PC-3 (cell line): ENCODE results near the gene CHFR. TPM values are rescaled to one million over a fixed set of nuclear protein-coding genes. Genes with fewer than 3 reads are reported as not detected.
A peak's percentile ranks its signal among the peaks of the same experiment; 100 is the strongest.

Source experiments
- ATAC-seq: fragments of 200-7000 bp; cut with Tn5 transposase; 2 replicates; pipeline ENCODE4 v1.9.1; 2020; ENCODE audit warnings: mild to moderate bottlenecking, moderate library complexity
- BruUV-seq: library from RNA; stranded (reverse); fragments of 400-500 nt; replicated peaks from 2 replicates; lab custom pipeline; 2021; lab: Mats Ljungman, UMichigan
- CTCF ChIA-PET: fragments of 300-600 bp; sonication (Branson Sonifier 250); formaldehyde crosslinking; loops from one replicate; lab custom pipeline; 2022; ENCODE audit warnings: antibody characterized with exemption; lab: Charles Lee
- POLR2A ChIA-PET: fragments of 300-600 bp; sonication (Branson Sonifier 250); formaldehyde crosslinking; loops from one replicate; lab custom pipeline; 2022; ENCODE audit warnings: antibody characterized with exemption; ENCODE audit not compliant: unreplicated experiment; lab: Charles Lee
- DNase-seq: peaks from one replicate; pipeline ENCODE4 v3.0.0-alpha.2; 2015
- H2AFZ ChIP-seq: fragments of 300-600 bp; sonication (generic); 2 replicates; pipeline ENCODE4 v1.6.0; 2016; ENCODE audit warnings: antibody characterized with exemption, low read length
- H3F3A ChIP-seq: fragments of 300-600 bp; sonication (generic); one replicate; pipeline ENCODE4 v1.6.0; 2017; ENCODE audit warnings: antibody characterized with exemption, low read length, control low read depth, mild to moderate bottlenecking; ENCODE audit not compliant: unreplicated experiment
- H3K27ac ChIP-seq: fragments of 300-600 bp; sonication (generic); 2 replicates; pipeline ENCODE4 v1.5.1; 2016; ENCODE audit warnings: mild to moderate bottlenecking, low read length
- H3K27me3 ChIP-seq: fragments of 300-600 bp; sonication (generic); 2 replicates; pipeline ENCODE4 v1.6.1; 2016; ENCODE audit warnings: low read length, mixed read lengths
- H3K36me3 ChIP-seq: fragments of 300-600 bp; sonication (generic); 2 replicates; pipeline ENCODE4 v1.6.1; 2016; ENCODE audit warnings: low read depth, mixed run types, low read length, mixed read lengths
- H3K4me1 ChIP-seq: fragments of 300-600 bp; sonication (generic); 2 replicates; pipeline ENCODE4 v1.5.1; 2016; ENCODE audit warnings: low read length; ENCODE audit not compliant: insufficient read depth
- H3K4me2 ChIP-seq: fragments of 300-600 bp; sonication (generic); 2 replicates; pipeline ENCODE4 v1.6.0; 2016; ENCODE audit warnings: low read length
- H3K4me3 ChIP-seq: fragments of 300-600 bp; sonication (generic); 2 replicates; pipeline ENCODE4 v1.5.1; 2016; ENCODE audit warnings: mild to moderate bottlenecking, low read length, mixed read lengths
- H3K79me2 ChIP-seq: fragments of 300-600 bp; sonication (generic); 2 replicates; pipeline ENCODE4 v1.6.1; 2017; ENCODE audit warnings: low read length, mixed read lengths
- H3K9ac ChIP-seq: fragments of 300-600 bp; sonication (generic); 2 replicates; pipeline ENCODE4 v1.6.0; 2016; ENCODE audit warnings: mild to moderate bottlenecking, low read length
- H3K9me2 ChIP-seq: fragments of 300-600 bp; sonication (generic); replicated peaks from 2 replicates; pipeline ENCODE4 v1.6.1; 2016; ENCODE audit warnings: mixed run types, low read length, mixed read lengths
- H3K9me3 ChIP-seq: fragments of 300-600 bp; sonication (generic); 2 replicates; pipeline ENCODE4 v1.6.1; 2016; ENCODE audit warnings: low read length, mixed read lengths
- H4K20me1 ChIP-seq: fragments of 300-600 bp; sonication (generic); 2 replicates; pipeline ENCODE4 v1.6.1; 2016; ENCODE audit warnings: low read length, mixed read lengths
- EZH2 ChIP-seq: fragments of 300-600 bp; sonication (generic); IDR thresholded peaks from one replicate; pipeline ENCODE4 v1.6.1; 2017; ENCODE audit warnings: antibody characterized with exemption, mild to moderate bottlenecking, low read length; ENCODE audit not compliant: unreplicated experiment
- EZH2phosphoT487 ChIP-seq: fragments of 300-600 bp; sonication (generic); IDR thresholded peaks from 2 replicates; pipeline ENCODE4 v1.6.1; 2018; ENCODE audit warnings: mild to moderate bottlenecking, antibody characterized with exemption, low read length, borderline replicate concordance
- intact Hi-C: fragments of 100-400 bp; cut with micrococcal nuclease; formaldehyde crosslinking; loops from 2 replicates; pipeline ENCODE4 v1.9.0; 2023
- total RNA-seq: library from RNA; depleted of rRNA; stranded (reverse); fragments of >200 nt; gene quantifications from 2 replicates; pipeline ENCODE4 v1.2.3, GENCODE V29; 2014
- TF ChIP-seq, protein P1 (sequence below): fragments of 300-600 bp; sonication (generic); conservative IDR thresholded peaks from 2 replicates; pipeline ENCODE4 v1.5.1; 2017; ENCODE audit warnings: antibody characterized with exemption, low read depth, mild to moderate bottlenecking, low read length

The CHFR gene
- total RNA-seq, 1 experiment from 2014 or later: 23.3 TPM

DNA sequence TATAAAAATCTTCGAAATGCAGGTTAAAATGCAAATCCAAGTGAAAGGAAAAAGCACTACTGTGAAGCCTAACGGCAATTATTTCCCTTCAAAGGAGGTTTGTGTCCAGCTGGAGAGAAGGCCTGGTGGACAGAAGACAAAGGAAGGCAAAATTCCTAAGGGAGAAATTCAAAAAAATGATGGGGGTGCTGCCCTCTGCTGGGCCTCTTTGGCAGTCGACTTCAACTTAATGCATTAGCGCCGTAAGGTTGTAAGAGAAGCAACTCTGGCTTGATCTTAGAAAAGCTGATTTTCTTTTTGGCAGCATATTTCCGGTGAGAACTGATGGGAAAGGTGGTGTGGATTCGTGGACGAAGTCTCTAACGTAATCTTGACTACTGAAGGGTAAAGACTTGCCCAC, 34.3 kb upstream of the CHFR start:
- TF ChIP-seq, protein P1, sequence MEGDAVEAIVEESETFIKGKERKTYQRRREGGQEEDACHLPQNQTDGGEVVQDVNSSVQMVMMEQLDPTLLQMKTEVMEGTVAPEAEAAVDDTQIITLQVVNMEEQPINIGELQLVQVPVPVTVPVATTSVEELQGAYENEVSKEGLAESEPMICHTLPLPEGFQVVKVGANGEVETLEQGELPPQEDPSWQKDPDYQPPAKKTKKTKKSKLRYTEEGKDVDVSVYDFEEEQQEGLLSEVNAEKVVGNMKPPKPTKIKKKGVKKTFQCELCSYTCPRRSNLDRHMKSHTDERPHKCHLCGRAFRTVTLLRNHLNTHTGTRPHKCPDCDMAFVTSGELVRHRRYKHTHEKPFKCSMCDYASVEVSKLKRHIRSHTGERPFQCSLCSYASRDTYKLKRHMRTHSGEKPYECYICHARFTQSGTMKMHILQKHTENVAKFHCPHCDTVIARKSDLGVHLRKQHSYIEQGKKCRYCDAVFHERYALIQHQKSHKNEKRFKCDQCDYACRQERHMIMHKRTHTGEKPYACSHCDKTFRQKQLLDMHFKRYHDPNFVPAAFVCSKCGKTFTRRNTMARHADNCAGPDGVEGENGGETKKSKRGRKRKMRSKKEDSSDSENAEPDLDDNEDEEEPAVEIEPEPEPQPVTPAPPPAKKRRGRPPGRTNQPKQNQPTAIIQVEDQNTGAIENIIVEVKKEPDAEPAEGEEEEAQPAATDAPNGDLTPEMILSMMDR: peak; percentile 49
- no peak for TF ChIP-seq EZH2phosphoT487
- no peak for TF ChIP-seq EZH2
- intact Hi-C loops: no loop called here
- H3K27me3 ChIP-seq: no peaks in the 10 kb centered on the region
- no peak overlapping the region for H3K4me2 ChIP-seq
- H3K9ac ChIP-seq: no peak overlapping the region
- no peaks in the 10 kb centered on the region for H3K9me2 ChIP-seq
- no peak overlapping the region for H3K4me3 ChIP-seq
- DNase-seq (no peak), ATAC-seq (no peak)
- no peak overlapping the region for H2AFZ ChIP-seq
- no peak overlapping the region for H3K27ac ChIP-seq
- ChIA-PET POLR2A (no interaction called here), CTCF (no interaction called here)
- H4K20me1 ChIP-seq: no peaks in the 10 kb centered on the region
- peaks cover 56% of the 10 kb centered on the region for H3K36me3 ChIP-seq
- H3K4me1 ChIP-seq: no peaks in the 10 kb centered on the region
- peaks cover 68% of the 10 kb centered on the region for H3K9me3 ChIP-seq
- H3K79me2 ChIP-seq: no peaks in the 10 kb centered on the region
- no TSS peak for BruUV-seq
- no peaks in the 10 kb centered on the region for H3F3A ChIP-seq

DNA sequence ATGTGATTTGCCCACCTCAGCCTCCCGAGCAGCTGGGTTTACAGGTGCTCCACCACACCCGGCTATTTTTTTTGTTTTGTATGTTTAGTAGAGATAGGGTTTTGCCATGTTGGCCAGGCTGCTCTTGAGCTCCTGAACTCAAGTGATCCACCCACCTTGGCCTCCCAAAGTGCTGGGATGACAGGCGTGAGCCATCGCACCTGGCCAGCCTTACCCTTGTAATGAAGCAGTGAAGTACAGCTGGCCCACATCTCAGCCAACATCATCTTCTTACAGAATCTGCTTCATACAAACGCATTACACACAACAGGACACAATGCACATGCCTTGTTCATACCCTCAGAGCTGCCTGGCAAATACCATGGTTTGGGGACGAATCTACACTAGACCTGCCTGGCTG, 31.3 kb upstream of the CHFR start:
- no peaks in the 10 kb centered on the region for H3K79me2 ChIP-seq
- H3K36me3 ChIP-seq: peaks cover 46% of the 10 kb centered on the region; the same call in 1 of the 2 replicates
- DNase-seq: no peak
- H2AFZ ChIP-seq: no peak overlapping the region
- H3K4me3 ChIP-seq: no peak overlapping the region
- no peak for ATAC-seq
- intact Hi-C loops: no loop called here
- H3K27me3 ChIP-seq: no peaks in the 10 kb centered on the region
- no peaks in the 10 kb centered on the region for H3F3A ChIP-seq
- no TSS peak for BruUV-seq
- no peak overlapping the region for H3K9ac ChIP-seq
- no peaks in the 10 kb centered on the region for H3K4me1 ChIP-seq
- CTCF ChIA-PET: no interaction called here
- H3K27ac ChIP-seq: no peak overlapping the region
- POLR2A ChIA-PET: no interaction called here
- no peak overlapping the region for H3K4me2 ChIP-seq
- H4K20me1 ChIP-seq: no peaks in the 10 kb centered on the region
- TF ChIP-seq, protein P1: no peak
- H3K9me3 ChIP-seq: peaks cover 57% of the 10 kb centered on the region
- H3K9me2 ChIP-seq: no peaks in the 10 kb centered on the region

DNA sequence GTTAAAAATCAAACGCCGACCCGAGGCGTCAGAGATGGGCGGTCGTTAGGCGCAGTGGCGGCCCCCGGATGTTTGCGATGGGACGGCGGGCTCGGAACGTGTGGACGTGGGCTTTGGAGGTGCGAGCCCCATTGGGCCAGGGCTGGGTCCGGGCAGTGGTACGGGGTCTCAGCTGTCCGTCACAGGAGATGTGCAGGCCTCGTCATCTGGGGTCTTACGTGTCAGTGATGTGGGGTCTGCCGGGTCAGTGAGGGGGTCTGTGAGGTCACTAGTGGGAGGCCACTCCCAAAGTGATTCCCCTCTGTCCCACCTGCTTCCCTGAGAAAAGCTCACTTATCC, 21.6 kb upstream of the CHFR start:
- peak overlapping the region; percentile 90 for H2AFZ ChIP-seq

More for the DNA sequence above, 21.6 kb upstream of the CHFR start:
- POLR2A ChIA-PET: interaction anchor here (0.6 to 0.7 kb wide), 2 partner anchors 22 to 33 kb away, joined by 3 to 4 read pairs; no protein-coding TSS in a partner anchor
- Histone ChIP-seq H3K27ac (peak overlapping the region; percentile 52), H3F3A (no peaks in the 10 kb centered on the region), H3K79me2 (no peaks in the 10 kb centered on the region), H3K4me2 (peak overlapping the region; percentile 84), H3K36me3 (peaks cover 13% of the 10 kb centered on the region), H3K9me2 (no peaks in the 10 kb centered on the region), H3K9me3 (peaks cover 24% of the 10 kb centered on the region), H4K20me1 (no peaks in the 10 kb centered on the region), H3K4me3 (peak overlapping the region; percentile 76), H3K9ac (peak overlapping the region; percentile 77), H3K4me1 (peaks cover 3% of the 10 kb centered on the region; the same call in 1 of the 2 replicates), H3K27me3 (no peaks in the 10 kb centered on the region)
- BruUV-seq: TSS peak; percentile 87
- peak; percentile 2 for ATAC-seq
- no peak for DNase-seq
- TF ChIP-seq EZH2phosphoT487 (no peak), EZH2 (no peak)
- TF ChIP-seq, protein P1: no peak
- intact Hi-C loops: loop anchor here (2.0 kb wide), 1 partner anchor 48 kb away; the partner anchor contains the start of gene ZNF605
- CTCF ChIA-PET: no interaction called here
